Effector memory CD4-positive, alpha-beta T cell (primary cell): Measurements from ENCODE around the gene SHC3.

Experiments used
- DNase-seq, 3 donors: peaks; one replicate each; pipeline ENCODE4 v3.0.0-alpha.2; 2020
- H3K27ac ChIP-seq: 2 replicates; pipeline ENCODE4 v1.7.0; 2013; ENCODE audit warnings: mild to moderate bottlenecking, low read length, moderate library complexity; ENCODE audit not compliant: insufficient read depth, poor library complexity, severe bottlenecking
- H3K27me3 ChIP-seq: replicated peaks from 2 replicates; pipeline ENCODE4 v1.7.0; 2013; ENCODE audit warnings: mild to moderate bottlenecking, low read length; ENCODE audit not compliant: insufficient read depth, control insufficient read depth, poor library complexity, severe bottlenecking
- H3K36me3 ChIP-seq: 2 replicates; pipeline ENCODE4 v1.7.0; 2013; ENCODE audit warnings: mild to moderate bottlenecking, low read length, moderate library complexity; ENCODE audit not compliant: control insufficient read depth, insufficient read depth
- H3K4me1 ChIP-seq: 2 replicates; pipeline ENCODE4 v1.7.0; 2013; ENCODE audit warnings: low read length, mild to moderate bottlenecking; ENCODE audit not compliant: control insufficient read depth, insufficient read depth, poor library complexity, severe bottlenecking
- H3K4me3 ChIP-seq: 2 replicates; pipeline ENCODE4 v1.7.0; 2013; ENCODE audit warnings: low read length, low read depth, mild to moderate bottlenecking; ENCODE audit not compliant: insufficient read depth, poor library complexity, severe bottlenecking
- H3K9me3 ChIP-seq: 2 replicates; pipeline ENCODE4 v1.7.0; 2013; ENCODE audit warnings: mild to moderate bottlenecking, low read length, moderate library complexity; ENCODE audit not compliant: control insufficient read depth

The SHC3 gene

GRCh38 chr9:89022902-89023301 is 155.7 kb downstream of the SHC3 start:
- DNase-seq: no peak
- Histone ChIP-seq H3K27ac (no peak overlapping the region), H3K4me1 (no peaks in the 10 kb centered on the region)

DNA sequence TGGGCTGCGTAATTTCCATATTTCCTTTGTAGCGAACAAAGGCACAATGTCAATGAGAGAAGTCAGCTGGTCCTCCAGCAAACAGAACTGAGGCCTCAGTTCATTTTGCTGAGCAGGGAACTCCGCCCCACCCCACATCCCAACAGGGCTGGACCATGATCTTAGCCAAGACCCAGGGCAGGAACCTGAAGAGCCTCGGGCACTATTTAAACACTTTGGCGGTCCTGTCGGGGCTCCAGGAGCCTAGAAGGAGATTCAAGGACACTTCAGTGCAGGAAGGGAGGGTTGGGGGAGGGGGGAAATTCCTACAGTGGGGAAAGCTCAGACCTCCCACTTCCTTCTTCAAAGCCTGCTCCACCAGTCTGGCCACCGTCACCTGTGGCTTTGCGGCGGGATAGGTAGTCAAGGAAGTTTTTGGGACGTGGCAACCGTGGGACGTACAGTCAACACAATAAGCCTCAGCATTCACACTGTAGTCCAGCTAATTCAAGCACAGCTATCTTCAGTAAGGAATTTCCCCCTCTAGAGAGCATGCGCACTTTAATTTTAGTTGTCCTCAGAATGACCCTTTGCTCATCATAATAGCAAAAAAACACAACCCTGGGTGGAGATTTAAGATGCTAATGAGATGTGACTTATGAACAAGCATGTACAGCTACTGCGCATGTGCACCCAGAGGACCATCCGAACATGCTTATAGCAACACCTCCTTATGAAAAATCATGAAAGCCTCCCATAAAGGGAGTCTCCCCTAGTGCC is 156.4 kb downstream of the SHC3 start:
- no peaks in the 10 kb centered on the region for H3K9me3 ChIP-seq
- no peaks in the 10 kb centered on the region for H3K4me1 ChIP-seq
- no peak overlapping the region for H3K4me3 ChIP-seq
- no peaks in the 10 kb centered on the region for H3K27me3 ChIP-seq
- DNase-seq: no peak
- H3K27ac ChIP-seq: no peak overlapping the region
- H3K36me3 ChIP-seq: no peaks in the 10 kb centered on the region

More at GRCh38 chr9:89022902-89023301, 155.7 kb downstream of the SHC3 start:
- Histone ChIP-seq H3K4me3 (no peak overlapping the region), H3K27me3 (no peaks in the 10 kb centered on the region), H3K36me3 (no peaks in the 10 kb centered on the region), H3K9me3 (no peaks in the 10 kb centered on the region)

DNA sequence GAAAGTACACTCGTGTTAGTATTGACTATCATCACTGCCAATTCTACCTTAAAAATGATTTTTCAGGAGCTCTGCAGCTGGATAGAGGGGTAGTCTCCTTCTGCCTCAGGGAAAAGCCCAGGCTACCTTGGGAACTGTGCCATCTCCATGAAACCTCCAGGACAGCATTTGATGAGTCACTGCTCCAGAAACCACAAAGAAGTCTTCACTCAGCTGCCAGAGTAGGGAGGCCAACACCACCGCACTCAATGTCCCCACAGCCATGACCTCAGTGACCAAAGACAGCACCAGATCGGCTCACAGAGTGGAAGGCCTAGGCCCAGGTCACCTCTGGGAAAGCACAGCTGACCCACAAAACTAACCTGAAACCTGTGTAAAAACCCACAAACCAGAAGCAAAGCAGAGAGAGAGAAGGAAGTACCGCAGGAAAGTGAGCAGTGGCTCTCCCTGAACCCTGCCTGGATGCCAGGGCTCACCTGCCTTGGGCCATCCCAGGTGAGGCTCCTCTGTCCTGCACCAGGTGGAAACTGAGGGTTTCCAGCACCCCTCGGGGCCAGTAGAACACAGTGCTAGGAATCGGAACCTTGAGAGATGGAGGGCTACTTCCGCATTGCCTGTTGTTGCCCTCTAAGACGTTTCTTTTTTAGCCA is 157.3 kb downstream of the SHC3 start:
- no peak overlapping the region for H3K27ac ChIP-seq
- no peaks in the 10 kb centered on the region for H3K36me3 ChIP-seq
- no peak overlapping the region for H3K4me3 ChIP-seq
- no peak for DNase-seq
- H3K4me1 ChIP-seq: no peaks in the 10 kb centered on the region
- H3K27me3 ChIP-seq: no peaks in the 10 kb centered on the region
- no peaks in the 10 kb centered on the region for H3K9me3 ChIP-seq

GRCh38 chr9:89020754-89021153 is 157.9 kb downstream of the SHC3 start:
- DNase-seq: no peak
- Histone ChIP-seq H3K36me3 (no peaks in the 10 kb centered on the region), H3K27ac (no peak overlapping the region), H3K4me1 (no peaks in the 10 kb centered on the region), H3K4me3 (no peak overlapping the region), H3K9me3 (no peaks in the 10 kb centered on the region), H3K27me3 (no peaks in the 10 kb centered on the region)

DNA sequence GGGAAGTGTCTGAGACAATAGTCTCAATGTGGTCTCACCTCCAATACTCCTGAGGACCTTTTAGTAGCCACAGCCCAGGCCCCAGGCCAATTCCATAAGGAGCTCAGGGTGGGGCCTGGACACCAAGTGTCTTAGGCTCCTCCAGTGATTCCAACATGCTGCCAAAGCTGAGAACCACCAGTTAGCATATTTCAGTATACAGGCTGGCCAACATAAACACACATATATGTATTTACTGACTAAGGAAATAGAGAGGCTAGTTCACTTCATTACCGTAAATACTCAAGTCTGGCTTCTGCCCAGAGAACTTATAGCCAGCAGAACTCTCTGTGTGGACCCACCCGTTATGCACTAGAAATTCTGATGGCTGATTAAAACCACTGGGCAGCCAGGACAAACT is 163.3 kb downstream of the SHC3 start:
- Histone ChIP-seq H3K4me1 (no peaks in the 10 kb centered on the region), H3K4me3 (no peak overlapping the region), H3K9me3 (no peaks in the 10 kb centered on the region), H3K27me3 (no peaks in the 10 kb centered on the region), H3K27ac (no peak overlapping the region), H3K36me3 (no peaks in the 10 kb centered on the region)
- DNase-seq: no peak

- Histone ChIP-seq H3K27ac (no peak overlapping the region), H3K27me3 (no peaks in the 10 kb centered on the region), H3K4me3 (no peak overlapping the region), H3K9me3 (no peaks in the 10 kb centered on the region), H3K36me3 (no peaks in the 10 kb centered on the region), H3K4me1 (no peaks in the 10 kb centered on the region)
- no peak for DNase-seq
Observed at GRCh38 chr9:89014153-89014552, 164.5 kb downstream of the SHC3 start.

- Histone ChIP-seq H3K4me3 (no peak overlapping the region), H3K4me1 (no peaks in the 10 kb centered on the region), H3K27me3 (no peaks in the 10 kb centered on the region), H3K9me3 (no peaks in the 10 kb centered on the region), H3K36me3 (no peaks in the 10 kb centered on the region), H3K27ac (no peak overlapping the region)
- DNase-seq: no peak
Observed at GRCh38 chr9:89013660-89014059, 165.0 kb downstream of the SHC3 start.

DNA sequence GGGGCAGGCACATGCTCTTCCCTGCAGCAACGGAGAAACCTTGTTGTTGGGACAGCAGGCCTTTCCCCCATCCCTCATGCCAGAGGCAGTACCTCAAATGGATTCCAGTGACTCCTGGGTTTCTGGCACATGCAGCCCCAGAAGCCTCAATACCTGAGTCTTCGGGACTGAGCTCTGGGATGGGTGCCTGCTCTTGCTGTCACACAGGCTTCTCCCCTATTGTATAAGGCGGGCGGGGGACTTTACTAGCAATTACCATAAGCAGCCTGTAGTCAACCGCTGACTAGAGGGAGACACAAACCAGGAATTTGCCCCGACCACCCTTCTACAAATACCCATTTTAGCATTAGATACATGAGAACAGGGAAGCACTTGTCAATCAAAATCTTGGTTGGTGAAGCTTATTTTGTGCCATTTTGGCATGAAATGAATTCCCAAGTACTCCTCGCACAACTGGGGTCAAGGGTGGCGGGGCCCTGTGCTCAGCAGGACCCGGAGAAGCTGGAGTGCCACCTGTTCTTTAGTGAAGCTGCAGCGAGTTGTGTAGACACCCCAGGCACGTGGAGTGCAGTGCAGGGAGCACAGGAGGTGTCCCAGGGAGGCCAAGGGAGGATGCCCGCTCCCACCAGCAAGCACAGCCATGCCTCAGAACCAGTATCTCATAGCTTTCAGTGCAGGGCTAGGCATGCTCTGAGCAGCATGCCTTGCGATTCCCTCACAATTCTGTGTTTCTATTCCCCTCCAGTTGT is 166.2 kb downstream of the SHC3 start:
- H3K4me1 ChIP-seq: no peaks in the 10 kb centered on the region
- DNase-seq: no peak

DNA sequence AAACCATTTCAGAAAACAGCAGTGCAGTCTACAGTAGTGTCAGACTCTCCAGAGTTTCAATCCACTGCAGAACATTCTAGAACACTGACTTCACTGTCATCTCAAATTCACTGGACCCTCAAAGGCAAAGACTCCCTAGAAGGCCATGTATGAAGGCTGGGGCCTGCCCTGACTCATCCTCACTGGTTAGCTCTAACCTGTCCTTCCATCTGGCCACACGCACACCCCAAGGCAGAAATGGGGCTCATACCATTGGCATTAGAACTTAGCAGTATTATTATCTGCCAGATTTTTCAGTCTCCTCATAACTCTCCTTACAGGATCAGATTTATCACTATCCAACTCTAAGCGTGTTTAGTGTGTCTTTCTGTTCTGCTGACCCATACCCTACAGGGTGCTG is 166.9 kb downstream of the SHC3 start:
- Histone ChIP-seq H3K4me3 (no peak overlapping the region), H3K9me3 (no peaks in the 10 kb centered on the region), H3K36me3 (no peaks in the 10 kb centered on the region), H3K27ac (no peak overlapping the region), H3K4me1 (no peaks in the 10 kb centered on the region), H3K27me3 (no peaks in the 10 kb centered on the region)
- DNase-seq: no peak

More for the DNA sequence above, 166.2 kb downstream of the SHC3 start:
- Histone ChIP-seq H3K4me3 (no peak overlapping the region), H3K9me3 (no peaks in the 10 kb centered on the region), H3K36me3 (no peaks in the 10 kb centered on the region), H3K27me3 (no peaks in the 10 kb centered on the region), H3K27ac (no peak overlapping the region)
